PC-9 (cell line): ENCODE data around the gene GALM.

Source experiments
- EZH2 ChIP-seq: fragments of 200-600 bp; sonication (generic); IDR thresholded peaks from 2 replicates; pipeline ENCODE4 v1.8.0; 2017; ENCODE audit warnings: antibody characterized with exemption, low read depth
- TF ChIP-seq, protein P1 (sequence below): fragments of 200-600 bp; sonication (generic); conservative IDR thresholded peaks from 2 replicates; pipeline ENCODE4 v1.6.1; 2017; ENCODE audit warnings: mixed run types, antibody characterized with exemption, mild to moderate bottlenecking, moderate library complexity

DNA sequence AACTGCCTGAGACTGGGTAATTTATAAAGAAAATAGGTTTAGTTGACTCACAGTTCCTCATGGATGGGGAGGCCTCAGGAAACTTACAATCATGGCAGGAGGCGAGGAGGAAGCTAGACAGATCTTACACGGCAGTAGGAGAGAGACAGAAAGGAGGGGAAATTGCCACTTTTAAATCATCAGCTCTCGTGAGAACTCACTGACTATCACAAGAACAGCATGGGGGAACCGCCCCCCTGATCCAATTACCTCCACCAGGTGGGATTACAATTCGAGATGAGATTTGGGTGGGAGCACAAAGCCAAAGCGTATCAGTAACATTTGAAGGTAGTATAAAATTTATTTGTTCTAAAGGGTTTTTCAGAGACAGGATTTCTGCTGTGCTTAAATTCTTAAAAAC, 5.4 kb downstream of the GALM start:
- TF ChIP-seq, protein P1, sequence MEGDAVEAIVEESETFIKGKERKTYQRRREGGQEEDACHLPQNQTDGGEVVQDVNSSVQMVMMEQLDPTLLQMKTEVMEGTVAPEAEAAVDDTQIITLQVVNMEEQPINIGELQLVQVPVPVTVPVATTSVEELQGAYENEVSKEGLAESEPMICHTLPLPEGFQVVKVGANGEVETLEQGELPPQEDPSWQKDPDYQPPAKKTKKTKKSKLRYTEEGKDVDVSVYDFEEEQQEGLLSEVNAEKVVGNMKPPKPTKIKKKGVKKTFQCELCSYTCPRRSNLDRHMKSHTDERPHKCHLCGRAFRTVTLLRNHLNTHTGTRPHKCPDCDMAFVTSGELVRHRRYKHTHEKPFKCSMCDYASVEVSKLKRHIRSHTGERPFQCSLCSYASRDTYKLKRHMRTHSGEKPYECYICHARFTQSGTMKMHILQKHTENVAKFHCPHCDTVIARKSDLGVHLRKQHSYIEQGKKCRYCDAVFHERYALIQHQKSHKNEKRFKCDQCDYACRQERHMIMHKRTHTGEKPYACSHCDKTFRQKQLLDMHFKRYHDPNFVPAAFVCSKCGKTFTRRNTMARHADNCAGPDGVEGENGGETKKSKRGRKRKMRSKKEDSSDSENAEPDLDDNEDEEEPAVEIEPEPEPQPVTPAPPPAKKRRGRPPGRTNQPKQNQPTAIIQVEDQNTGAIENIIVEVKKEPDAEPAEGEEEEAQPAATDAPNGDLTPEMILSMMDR = no peak
- TF ChIP-seq EZH2 = no peak
